Dermis microvascular lymphatic vessel endothelial cell (primary cell): ENCODE data around the gene ST8SIA2. TPM values are rescaled to one million over a fixed set of nuclear protein-coding genes. Genes with fewer than 3 reads are reported as not detected.

ENCODE experiments used
- DNase-seq, 2 donors: peaks; one replicate each; pipeline versions ENCODE4 v3.0.0 to v3.0.0-alpha.2; 2010; ENCODE audit warnings: low read depth in 2 of 2
- total RNA-seq: library from RNA; depleted of rRNA; stranded (reverse); fragments of >200 nt; gene quantifications from 2 replicates; pipeline ENCODE4 v1.2.1, GENCODE V29; 2014

The ST8SIA2 gene
- total RNA-seq, 1 donor from 2014 or later = 0.13 TPM

- DNase-seq = no peak
Observed at GRCh38 chr15:92492551-92493115, 99.0 kb downstream of the ST8SIA2 start.

DNA sequence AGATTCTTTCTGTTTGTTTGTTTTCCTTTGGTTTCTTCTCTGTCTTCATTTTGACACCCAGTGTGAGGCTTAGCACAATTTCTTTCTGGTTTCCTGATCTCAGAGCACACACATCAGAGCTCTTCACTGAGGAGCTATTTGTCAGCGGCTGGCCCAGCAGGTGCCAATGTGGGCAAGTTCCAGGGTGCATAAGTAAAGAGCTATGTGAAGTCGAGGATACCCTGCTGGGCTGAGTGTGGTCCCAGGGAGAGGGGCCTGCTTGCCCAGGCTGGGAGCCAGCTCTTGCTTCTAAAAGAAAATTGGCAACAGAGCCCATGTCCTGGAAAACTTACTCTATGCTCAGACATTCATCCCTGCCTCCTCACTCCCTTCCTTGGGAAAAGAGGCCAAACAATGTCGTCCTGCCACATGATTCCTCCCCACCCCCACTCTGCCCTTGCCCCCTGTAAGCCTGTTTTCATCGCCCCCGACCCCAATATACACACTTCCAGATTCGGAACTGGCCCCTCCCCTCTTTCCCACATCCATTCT is 101.2 kb downstream of the ST8SIA2 start:
- DNase-seq = no peak

- no peak for DNase-seq
Observed at GRCh38 chr15:92495446-92495845, 101.8 kb downstream of the ST8SIA2 start.

DNA sequence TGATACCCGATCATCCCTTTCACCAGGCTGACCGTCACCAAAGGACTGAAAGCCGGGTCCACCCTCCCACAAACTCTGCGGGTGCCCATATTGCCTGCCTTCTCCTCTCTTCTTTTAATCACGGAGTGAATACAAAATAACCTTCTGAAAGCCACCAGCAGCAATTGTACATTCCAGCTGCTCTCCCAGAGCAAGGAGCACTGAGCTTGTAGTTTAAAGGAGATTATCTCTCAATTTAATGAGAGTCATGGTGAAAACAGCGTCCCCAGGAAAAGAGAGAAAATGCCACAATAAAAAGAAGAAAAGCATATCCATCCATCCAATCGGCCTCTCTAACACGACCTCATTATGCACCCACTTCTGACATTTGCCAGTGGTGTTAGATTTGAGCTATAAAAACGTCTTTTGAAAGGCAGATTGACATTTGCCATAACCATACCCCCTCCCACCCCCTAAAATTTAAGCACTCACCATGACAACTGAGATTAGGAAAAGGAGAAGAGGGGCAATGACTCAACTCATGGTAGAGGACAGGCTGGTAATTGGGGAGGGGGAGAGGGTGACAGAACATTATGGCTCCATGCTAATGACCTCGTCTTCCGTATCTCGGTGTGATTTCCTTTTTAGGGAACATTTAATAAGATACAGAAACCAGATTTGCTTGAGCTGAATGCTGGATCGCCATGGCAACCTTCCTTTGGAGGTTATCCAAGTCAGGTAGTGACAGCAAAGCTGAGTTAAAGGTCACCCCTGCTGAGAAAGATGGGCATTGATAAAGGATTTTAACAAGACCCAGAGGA is 106.2 kb downstream of the ST8SIA2 start:
- DNase-seq = no peak

DNA sequence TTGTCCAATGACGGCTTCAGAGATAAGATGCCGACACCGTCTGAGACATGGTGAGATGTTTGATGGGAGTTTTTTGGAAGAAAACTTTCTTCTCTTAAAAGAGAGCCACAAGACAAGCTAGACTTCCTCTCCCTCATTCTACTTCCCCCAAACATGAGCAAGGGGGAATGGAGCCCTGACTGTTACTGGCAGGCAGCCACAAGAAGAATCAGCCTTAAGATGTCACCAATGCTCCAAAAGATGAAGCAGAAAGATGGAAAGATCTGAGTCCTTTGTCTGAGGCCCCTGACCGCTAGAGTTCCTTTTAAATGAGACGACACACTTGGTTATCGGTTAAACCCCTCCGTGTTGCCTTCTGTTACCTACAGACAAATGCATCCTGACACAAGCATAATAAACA is 108.7 kb downstream of the ST8SIA2 start:
- DNase-seq = no peak

DNA sequence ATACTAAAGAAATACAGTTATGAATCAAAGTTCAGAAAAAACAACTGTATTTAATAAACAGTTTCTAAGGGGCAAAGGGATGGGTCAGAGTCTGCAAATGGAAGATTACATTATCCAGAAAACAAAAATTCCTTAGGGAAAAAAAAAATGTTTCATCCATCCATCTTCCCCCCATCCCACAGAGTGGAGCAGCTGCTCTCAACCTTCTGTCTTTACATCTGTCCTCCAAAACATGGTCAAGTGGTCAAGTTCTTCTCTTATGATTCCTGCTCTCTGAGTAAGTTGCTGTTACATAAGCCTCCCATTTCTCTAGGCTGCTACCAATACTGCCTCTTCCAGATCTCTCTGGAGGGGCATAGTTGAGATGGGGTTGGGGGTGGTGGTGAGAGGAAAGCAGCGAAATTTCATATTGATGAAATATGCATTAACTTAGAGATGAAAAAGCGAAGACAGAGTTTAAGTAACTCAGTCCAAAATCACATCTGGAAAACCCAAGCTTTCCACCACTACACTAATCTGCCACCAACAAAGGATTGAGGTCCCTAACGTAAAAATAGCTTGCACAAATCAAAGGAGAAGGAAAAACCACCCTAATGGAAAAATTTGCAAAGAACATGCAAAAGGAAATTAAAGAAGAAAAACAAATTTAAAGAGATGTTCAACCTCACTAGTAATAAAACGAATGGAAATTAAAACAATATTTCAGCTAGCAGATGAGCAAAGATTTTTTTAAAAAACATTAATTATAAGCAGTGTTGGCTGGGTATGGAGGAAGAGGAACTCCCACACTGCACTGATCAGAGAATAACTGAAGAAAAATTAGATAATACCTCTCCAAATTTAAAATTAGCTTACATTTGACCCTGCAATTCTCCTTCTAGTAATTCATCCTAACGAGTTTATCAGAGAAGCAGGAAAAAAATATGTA is 109.5 kb downstream of the ST8SIA2 start:
- DNase-seq = no peak

DNA sequence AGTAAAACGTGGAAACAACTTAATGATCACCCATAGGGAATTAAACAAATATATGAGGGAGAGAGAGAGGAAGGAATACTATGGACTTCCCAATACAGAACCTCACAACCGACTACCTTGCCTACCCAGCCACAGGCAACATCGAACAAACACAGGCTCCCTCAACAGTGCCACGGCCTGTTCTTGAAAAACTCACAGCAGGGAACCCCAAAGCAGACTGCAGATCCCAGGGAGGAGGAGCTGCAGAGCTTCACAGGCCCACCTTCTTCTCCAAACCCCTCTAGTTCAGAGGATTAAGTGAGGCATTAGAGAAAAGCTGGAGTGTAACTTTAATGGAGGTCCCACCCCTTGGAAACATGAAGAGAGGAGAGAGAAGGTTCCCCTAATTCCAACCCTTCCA is 110.2 kb downstream of the ST8SIA2 start:
- no peak for DNase-seq

DNA sequence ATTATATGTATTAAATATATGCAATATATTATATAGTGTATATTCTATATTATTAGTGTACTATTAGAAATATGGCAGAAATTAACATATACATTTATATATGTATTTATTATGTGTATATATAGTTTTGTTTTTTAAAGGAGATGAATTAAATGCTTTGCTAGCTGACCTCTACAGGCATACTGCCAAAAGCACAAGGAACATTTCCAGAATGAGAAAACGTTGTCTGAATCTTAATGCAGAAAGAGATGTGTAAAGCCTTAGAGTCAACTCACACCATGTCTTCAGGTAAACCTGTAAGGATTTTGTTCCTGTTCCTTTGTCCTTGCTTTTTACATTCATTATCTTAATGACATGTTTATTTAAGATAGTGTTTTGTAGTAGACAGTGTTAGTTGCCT is 111.9 kb downstream of the ST8SIA2 start:
- DNase-seq = no peak

GRCh38 chr15:92506506-92506905 is 112.8 kb downstream of the ST8SIA2 start:
- no peak for DNase-seq

DNA sequence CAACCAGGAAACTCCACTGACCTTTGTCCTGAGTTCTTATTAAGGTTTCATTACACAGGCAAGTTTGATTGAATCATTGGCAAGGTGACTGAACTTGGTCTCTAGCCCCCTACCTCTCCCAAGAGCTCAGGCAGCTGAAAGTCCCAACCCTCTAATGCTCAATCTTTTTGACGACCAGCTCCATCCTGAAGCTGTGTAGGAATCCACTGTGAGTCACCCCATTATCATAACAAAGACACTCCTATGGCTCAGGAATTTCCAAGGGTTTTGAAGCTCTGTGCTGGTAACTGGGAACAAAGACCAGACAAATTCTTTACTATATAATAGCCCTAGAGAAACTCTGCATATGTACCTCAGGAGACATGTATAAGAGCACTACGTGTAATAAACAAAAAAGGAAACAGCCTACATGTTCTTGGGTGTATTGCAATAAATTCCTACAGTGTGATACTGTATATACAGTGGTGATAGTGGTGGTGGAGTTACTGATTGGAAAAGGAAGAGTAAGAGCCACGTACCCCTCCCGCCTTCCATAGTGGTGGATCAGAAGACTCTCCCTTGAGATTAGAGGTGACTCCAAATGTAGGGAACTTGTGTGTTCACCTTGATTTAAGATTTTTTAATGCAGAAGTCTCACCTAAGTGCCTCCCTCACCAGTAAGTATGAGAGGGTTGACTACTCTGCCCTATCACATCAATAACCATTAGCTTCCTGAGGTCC is 116.6 kb downstream of the ST8SIA2 start:
- DNase-seq = no peak
